Epithelial cell of esophagus (primary cell): ENCODE measurements around the gene FAM174C.

Source experiments
- DNase-seq: peaks from one replicate; pipeline ENCODE4 v3.0.0; 2010; ENCODE audit warnings: low read depth
- H3K4me3 ChIP-seq: 2 replicates; pipeline ENCODE4 v1.5.1; 2011; ENCODE audit warnings: mild to moderate bottlenecking, low read length, control low read depth
- TF ChIP-seq, protein P1 (sequence below): IDR thresholded peaks from 2 replicates; pipeline ENCODE4 v1.5.1; 2011; ENCODE audit warnings: low read depth, mild to moderate bottlenecking, low read length, control low read depth, inconsistent platforms; ENCODE audit not compliant: insufficient read depth; ENCODE audit errors: missing control alignments

Gene FAM174C

DNA sequence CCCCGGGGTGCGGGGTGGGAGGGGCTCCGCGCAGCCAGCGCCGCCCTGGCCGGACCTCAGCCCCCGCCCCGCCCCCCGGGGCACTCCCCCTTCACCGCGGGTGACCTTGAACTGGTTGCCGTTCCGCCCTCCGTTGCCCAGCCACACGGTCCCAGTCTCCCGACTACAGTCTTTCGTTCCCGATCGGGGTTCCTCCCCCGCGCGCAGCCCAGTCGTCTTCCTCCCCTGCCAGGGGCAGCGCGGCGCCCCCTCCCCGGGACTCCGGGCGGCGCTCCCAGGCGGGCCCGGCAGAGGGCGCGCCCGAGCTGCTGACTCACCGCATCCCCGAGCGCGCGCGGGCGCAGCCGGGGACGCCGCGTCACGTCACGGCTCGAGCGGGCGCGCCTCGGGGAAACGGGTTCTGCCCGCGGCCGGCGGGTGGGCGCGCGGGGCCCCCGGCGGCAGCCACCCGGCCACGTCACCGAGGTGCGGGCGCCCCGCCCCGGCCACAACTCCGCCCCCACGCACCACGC lies 26.5 kb upstream of the FAM174C start:
- TF ChIP-seq, protein P1, sequence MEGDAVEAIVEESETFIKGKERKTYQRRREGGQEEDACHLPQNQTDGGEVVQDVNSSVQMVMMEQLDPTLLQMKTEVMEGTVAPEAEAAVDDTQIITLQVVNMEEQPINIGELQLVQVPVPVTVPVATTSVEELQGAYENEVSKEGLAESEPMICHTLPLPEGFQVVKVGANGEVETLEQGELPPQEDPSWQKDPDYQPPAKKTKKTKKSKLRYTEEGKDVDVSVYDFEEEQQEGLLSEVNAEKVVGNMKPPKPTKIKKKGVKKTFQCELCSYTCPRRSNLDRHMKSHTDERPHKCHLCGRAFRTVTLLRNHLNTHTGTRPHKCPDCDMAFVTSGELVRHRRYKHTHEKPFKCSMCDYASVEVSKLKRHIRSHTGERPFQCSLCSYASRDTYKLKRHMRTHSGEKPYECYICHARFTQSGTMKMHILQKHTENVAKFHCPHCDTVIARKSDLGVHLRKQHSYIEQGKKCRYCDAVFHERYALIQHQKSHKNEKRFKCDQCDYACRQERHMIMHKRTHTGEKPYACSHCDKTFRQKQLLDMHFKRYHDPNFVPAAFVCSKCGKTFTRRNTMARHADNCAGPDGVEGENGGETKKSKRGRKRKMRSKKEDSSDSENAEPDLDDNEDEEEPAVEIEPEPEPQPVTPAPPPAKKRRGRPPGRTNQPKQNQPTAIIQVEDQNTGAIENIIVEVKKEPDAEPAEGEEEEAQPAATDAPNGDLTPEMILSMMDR = peak; percentile 31
- peak; percentile 74 for DNase-seq
- H3K4me3 ChIP-seq = peak overlapping the region; percentile 65

DNA sequence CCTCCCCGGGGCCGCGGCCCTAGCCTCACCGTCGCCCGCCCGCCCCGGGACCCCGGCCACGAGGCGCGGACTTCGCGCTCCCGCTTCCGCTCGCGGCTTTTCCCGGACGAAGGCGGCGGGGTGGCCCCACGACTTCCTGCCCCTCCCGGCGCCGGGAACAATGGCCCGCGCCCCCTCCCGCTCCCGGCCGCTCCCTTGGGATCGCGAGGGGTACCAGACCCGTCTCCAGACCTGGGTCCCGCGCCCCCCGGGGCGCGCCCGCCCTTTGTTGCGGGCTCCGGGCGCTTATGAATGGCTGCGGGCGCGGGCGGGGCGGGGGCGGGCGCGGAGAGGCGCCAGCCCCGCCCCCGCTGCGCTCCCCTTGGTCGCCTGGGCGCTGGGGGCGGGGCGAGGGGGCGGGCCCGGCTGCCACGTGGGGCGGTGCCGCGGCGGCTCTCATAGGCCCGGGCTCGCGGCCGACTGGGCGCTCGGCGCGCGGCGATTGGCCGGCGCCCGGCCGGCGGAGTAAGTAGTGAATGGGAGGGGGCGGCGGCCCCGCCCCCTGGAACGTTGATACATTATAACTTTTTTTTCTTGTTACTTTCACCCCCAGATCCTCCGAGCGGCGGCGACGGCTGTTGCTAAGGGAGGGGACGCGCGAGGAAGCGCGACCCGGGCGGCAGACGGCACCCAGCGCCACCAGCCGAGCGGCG lies 25.9 kb upstream of the FAM174C start:
- TF ChIP-seq, protein P1 = no peak
- peak; percentile 96 for DNase-seq
- peak overlapping the region; percentile 75 for H3K4me3 ChIP-seq

DNA sequence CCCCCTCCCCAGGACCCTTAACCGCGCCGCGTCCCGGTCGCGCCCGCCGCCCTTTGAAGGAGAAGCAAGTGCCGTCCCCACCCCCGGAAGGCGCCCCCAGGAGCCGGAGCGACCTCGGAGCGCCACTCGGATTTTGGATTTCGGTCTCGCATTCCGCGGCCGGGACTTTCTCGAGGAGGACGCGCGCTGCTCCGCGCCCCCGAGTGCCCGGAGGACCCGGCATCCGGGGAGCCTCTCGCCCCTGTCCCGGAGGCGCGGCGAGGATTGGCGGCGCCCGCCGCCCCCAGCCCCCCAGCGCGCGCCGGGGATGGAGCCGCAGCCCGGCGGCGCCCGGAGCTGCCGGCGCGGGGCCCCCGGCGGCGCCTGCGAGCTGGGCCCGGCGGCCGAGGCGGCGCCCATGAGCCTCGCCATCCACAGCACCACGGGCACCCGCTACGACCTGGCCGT lies 25.3 kb upstream of the FAM174C start:
- no peak for DNase-seq
- peak overlapping the region; percentile 75 for H3K4me3 ChIP-seq
- TF ChIP-seq, protein P1 = no peak

DNA sequence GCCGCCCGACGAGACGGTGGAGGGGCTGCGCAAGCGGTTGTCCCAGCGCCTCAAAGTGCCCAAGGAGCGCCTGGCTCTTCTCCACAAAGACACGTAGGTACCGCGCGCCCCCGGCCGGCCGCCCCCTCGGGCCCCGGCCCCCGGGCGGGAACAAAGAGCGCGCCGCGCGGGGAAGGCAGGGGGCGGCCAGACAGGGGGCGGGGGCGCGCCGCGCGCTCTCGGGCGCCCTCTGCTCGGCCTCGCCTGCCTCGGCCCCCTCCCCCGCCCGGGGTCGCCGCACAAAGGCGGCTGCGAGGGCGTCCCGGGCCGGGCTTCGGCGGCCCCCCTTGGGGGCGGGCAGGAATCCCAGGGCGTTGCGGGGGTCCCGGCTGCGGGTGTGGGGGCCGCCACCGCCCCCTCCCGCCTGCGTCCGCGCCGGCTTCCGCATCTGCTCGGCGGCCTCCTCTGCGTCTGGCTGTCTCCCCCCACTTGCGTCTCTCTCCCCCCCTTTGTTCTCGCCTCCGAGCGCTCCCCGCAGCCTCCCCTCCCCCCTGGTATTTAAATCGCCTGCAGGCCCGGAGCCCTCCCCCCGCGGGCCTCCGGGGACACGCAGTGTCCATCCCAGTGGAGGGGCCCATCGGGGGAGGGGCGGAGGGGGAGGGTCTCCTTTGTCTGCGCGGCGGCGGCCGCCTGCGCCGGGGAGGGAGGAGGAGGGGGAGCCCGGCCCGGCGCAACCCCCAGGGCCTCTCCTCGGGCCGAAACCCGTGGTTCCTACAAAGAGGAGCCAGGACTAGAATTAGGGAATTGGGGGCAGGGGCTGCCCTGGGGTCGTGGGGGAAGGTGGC lies 24.7 kb upstream of the FAM174C start:
- TF ChIP-seq, protein P1 = no peak
- peak overlapping the region; percentile 75 for H3K4me3 ChIP-seq
- DNase-seq = no peak

DNA sequence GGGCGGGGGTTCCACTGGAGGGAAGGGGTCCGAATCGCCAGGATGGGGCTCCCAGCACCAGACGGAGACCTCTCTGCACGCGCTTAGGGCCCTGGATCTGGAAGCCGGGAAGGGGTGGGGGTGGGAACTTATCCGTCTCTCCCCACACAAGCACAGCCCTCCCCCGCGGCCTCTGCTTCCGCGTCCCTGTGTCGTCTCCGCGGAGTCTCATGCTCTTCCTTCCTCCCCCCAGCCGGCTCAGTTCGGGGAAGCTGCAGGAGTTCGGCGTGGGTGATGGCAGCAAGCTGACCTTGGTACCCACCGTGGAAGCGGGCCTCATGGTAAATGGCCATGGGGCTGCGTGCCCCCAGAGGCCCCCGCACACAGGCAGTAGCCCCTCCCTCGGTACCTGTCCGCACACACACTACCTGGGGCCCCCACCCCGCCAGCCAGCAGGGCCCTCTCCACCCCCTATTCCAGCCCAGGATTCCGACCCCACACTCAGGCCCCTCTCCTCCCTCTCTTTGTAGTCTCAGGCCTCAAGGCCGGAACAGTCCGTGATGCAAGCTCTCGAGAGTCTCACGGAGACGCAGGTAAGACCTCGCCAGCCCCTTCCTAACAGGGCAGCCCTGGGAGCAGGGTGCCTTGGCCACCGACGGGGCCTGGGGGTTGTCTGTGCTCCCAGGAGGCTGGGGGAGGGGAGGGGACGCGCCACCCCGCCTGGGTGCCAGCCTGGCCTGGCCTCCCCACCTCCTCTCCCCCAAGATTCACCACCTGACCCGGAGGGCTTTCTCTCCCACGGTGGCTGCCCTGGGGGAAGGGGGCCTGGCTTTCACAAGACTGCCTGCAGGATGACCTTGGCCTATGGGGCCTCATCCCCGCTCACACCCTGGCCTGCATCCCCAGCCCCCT lies 23.8 kb upstream of the FAM174C start:
- H3K4me3 ChIP-seq = peak overlapping the region; percentile 75
- peak; percentile 64 for DNase-seq
- TF ChIP-seq, protein P1 = no peak

DNA sequence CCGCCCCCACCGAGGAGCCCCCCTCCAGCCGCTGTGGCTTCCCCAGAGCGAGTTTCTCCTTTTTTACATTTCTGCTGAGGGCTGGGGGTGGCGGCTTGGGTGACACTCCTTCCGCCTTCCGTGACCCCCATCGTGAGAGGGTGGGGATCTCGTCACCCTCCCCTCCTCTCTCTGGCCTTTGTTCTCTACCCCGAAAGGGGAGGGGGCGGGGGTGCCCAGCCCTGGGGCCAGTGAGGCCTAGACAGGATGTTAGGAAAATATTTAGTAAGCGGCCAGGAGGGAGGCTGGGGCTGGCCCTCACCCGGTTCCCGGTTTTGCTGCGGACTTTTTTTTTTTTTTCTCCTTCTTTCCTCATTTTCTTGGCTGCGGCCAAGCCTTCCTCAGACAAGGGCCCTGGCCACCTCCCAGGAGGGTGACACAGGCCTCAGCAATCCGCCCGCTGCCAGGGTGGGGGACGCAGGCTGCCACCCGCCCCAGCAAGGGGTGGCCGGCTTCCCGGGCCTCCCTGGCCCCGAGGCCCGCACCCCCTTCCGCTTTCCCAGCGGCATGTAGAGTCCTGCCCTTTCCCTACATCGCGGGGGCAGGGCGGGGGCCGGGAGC lies 23.0 kb upstream of the FAM174C start:
- peak; percentile 96 for DNase-seq
- peak overlapping the region; percentile 75 for H3K4me3 ChIP-seq
- TF ChIP-seq, protein P1 = no peak
